Daoy (cell line): ENCODE results near the gene NAALADL2. TPM values are rescaled to one million over a fixed set of nuclear protein-coding genes. Genes with fewer than 3 reads are reported as not detected.

ENCODE experiments used
- DNase-seq: peaks from one replicate; pipeline ENCODE4 v3.0.0-alpha.2; 2015; ENCODE audit warnings: low read depth
- total RNA-seq: library from RNA; depleted of rRNA; stranded (reverse); fragments of >200 nt; shearing (Covaris generic); gene quantifications from 2 replicates; pipeline ENCODE4 v1.2.3, GENCODE V29; 2014; rRNA removed

Gene NAALADL2
- 1.5 and 8.7 TPM in 2 replicates for total RNA-seq

GRCh38 chr3:174859114-174859735, at the start of gene NAALADL2:
Gene NAALADL2 (plus strand): TSS chr3:174859334.
- no peak for DNase-seq

GRCh38 chr3:174810254-174810653, 48.9 kb upstream of the NAALADL2 start:
- DNase-seq: no peak

GRCh38 chr3:174812172-174812862, 46.8 kb upstream of the NAALADL2 start:
- no peak for DNase-seq

- no peak for DNase-seq
These were observed 43.4 kb upstream of the NAALADL2 start for GRCh38 chr3:174815750-174816149.

GRCh38 chr3:174820885-174821284, 38.2 kb upstream of the NAALADL2 start:
- no peak for DNase-seq

- DNase-seq: no peak
These were observed 37.7 kb upstream of the NAALADL2 start for GRCh38 chr3:174821477-174821876.

- no peak for DNase-seq
These were observed 36.8 kb upstream of the NAALADL2 start for GRCh38 chr3:174822320-174822719.

- no peak for DNase-seq
These were observed 33.1 kb upstream of the NAALADL2 start for GRCh38 chr3:174826069-174826468.

GRCh38 chr3:174844746-174845145, 14.4 kb upstream of the NAALADL2 start:
- DNase-seq: no peak

GRCh38 chr3:174846055-174846454, 13.1 kb upstream of the NAALADL2 start:
- DNase-seq: no peak

GRCh38 chr3:174854987-174855386, 4.1 kb upstream of the NAALADL2 start:
- no peak for DNase-seq

- no peak for DNase-seq
These were observed 1.8 kb upstream of the NAALADL2 start for GRCh38 chr3:174857301-174857700.

- DNase-seq: no peak
These were observed 781 bp upstream of the NAALADL2 start for GRCh38 chr3:174858353-174858752.

- DNase-seq: no peak
These were observed 622 bp downstream of the NAALADL2 start for GRCh38 chr3:174859756-174860155.

GRCh38 chr3:174862101-174862500, 3.0 kb downstream of the NAALADL2 start:
- DNase-seq: peak; percentile 29

- no peak for DNase-seq
These were observed 3.5 kb downstream of the NAALADL2 start for GRCh38 chr3:174862666-174863065.

- DNase-seq: no peak
These were observed 4.4 kb downstream of the NAALADL2 start for GRCh38 chr3:174863488-174863887.

GRCh38 chr3:174869448-174869847, 10.3 kb downstream of the NAALADL2 start:
- DNase-seq: no peak

GRCh38 chr3:174873832-174874657, 14.9 kb downstream of the NAALADL2 start:
- no peak for DNase-seq

- no peak for DNase-seq
These were observed 23.7 kb downstream of the NAALADL2 start for GRCh38 chr3:174882789-174883188.

- DNase-seq: no peak
These were observed 24.9 kb downstream of the NAALADL2 start for GRCh38 chr3:174883881-174884675.
